HEK293 (cell line): ENCODE data around the gene TUBG1.

Source experiments
- CTCF ChIP-seq: fragments of 450-650 bp; formaldehyde crosslinking; IDR thresholded peaks from 2 replicates; pipeline ENCODE4 v1.5.1; 2016; ENCODE audit warnings: missing biosample characterization, missing genetic modification characterization
- GLIS2 ChIP-seq: fragments of 450-650 bp; formaldehyde crosslinking; IDR thresholded peaks from 2 replicates; pipeline ENCODE4 v1.5.1; 2016; ENCODE audit warnings: missing biosample characterization, missing genetic modification characterization
- YY1 ChIP-seq: fragments of 450-650 bp; formaldehyde crosslinking; IDR thresholded peaks from 2 replicates; pipeline ENCODE4 v1.5.1; 2018; ENCODE audit warnings: missing biosample characterization, missing genetic modification characterization
- ZNF121 ChIP-seq: fragments of 450-650 bp; formaldehyde crosslinking; IDR thresholded peaks from 2 replicates; pipeline ENCODE4 v1.5.1; 2016; ENCODE audit warnings: missing biosample characterization, missing genetic modification characterization
- ZNF133 ChIP-seq: fragments of 450-650 bp; formaldehyde crosslinking; IDR thresholded peaks from 2 replicates; pipeline ENCODE4 v1.5.1; 2016; ENCODE audit warnings: missing biosample characterization, missing genetic modification characterization
- ZNF335 ChIP-seq: fragments of 450-650 bp; formaldehyde crosslinking; conservative IDR thresholded peaks from 2 replicates; pipeline ENCODE4 v1.5.1; 2016; ENCODE audit warnings: missing biosample characterization, missing genetic modification characterization
- ZNF521 ChIP-seq: fragments of 450-650 bp; formaldehyde crosslinking; IDR thresholded peaks from 2 replicates; pipeline ENCODE4 v1.5.1; 2017; ENCODE audit warnings: missing biosample characterization, mild to moderate bottlenecking, missing genetic modification characterization

GRCh38 chr17:42571435-42572225, 37.9 kb upstream of the TUBG1 start:
- TF ChIP-seq CTCF: no peak
- no peak for TF ChIP-seq ZNF133 (tag by site-specific recombination)
- TF ChIP-seq ZNF335 (tag by site-specific recombination): no peak
- TF ChIP-seq ZNF121: no peak
- TF ChIP-seq ZNF521 (tag by site-specific recombination): no peak
- TF ChIP-seq GLIS2 (tag by site-specific recombination): no peak
- TF ChIP-seq YY1: no peak
